ENCODE measurements around the gene VPS33B.

VPS33B gene

GRCh38 chr15:90952901-90953677 is 69.3 kb downstream of the VPS33B start:
- DNase-seq (ENCODE audit: low read depth): no peak

DNA sequence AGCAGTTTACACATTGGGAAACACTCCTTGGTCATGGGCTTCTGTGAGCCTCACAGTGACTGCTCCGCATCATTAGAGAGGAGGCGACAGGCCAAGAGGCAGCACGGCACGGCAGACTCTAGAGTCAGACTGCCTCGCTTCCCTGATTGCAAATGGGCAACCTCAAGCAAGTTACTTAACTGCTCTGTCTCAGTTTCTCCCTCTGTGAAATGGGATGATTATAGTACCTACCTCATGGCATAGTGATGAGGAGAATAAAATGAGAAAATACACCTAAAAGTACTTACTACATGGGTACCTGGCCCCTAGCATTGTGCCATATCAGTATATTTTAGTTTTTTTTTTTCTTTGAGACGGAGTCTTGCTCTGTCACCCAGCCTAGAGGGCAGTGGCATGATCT is 71.7 kb downstream of the VPS33B start:
- no peak for DNase-seq (ENCODE audit: low read depth)

DNA sequence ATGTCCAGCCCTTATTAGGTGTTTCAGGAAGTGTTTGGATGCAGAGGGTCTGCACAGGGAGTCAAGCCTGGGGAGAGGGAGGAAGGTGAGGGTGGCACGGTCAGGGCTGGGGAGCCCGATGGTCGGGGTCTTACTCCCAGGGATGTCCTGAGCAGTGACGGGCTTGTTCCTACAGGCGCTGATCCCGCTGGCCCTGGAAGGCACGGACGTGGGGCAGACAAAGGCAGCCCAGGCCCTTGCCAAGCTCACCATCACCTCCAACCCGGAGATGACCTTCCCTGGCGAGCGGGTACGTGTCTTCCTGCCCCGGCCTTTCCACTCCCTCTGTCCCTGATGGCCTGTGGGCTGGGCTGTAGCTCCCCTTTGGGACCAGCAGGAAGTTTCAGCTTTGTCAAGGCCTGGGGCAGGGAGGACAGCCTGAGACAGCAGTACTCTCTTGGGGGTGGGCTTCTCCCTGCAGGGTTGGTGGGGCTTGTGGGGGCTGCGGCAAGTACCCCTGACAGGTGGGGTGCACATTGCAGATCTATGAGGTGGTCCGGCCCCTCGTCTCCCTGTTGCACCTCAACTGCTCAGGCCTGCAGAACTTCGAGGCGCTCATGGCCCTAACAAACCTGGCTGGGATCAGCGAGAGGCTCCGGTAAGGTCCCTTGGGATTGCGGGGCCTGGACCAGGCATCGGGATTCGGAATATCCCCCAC is 72.3 kb downstream of the VPS33B start:
- DNase-seq (ENCODE audit: low read depth): no peak
